Stimulated activated CD8-positive, alpha-beta memory T cell treated with anti-CD3 and anti-CD28 coated beads, Interleukin-4, amount 100 ng/mL, for 4 hours (primary cell): Measurements from ENCODE around the gene RET.
"Not testable (repeated sequence)": the region's sequence is repeated elsewhere in the genome, so short reads cannot be mapped to it uniquely, and the experiment has no call there.

Experiments
- DNase-seq, 2 donors: peaks; one replicate each; pipeline ENCODE4 v3.0.0-alpha.2; 2020; ENCODE audit warnings: low read depth in 2 of 2, low spot score in 1 of 2

The RET gene

DNA sequence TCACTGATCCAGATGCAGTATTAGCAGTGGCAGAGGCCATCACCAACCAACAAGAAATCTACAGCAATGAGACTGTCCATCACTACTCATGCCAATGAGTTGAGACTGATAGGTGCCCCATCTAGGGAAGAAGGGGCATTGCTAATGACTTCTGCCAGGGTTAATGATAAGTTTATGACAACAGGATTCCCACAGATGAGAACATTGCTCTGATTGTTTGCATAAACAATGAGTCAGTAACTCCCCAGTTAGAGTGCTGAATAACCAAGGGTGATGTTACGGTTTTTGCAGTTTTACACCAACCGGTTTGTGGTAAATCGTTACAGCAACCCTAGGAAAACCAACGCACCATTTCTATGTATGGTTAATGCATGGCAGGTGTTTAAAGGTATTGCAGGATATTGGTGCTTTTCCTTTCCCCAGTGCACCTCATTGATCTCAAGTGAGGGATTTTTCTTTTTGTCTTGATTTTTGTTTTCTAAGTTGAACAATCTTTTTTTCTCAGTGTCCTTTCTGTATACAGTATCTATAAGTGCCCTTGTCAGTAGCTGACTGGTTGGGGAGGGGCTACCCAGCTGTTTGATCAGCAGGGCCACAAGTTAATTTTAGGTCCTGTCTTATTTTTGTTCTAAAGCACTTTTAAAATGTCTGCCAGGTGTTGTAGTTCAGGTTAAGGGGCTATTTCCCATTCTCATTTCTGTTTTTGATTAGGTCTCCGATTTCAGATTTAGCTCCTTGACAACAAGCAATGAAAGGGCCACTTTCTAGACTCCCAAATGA lies 57.4 kb downstream of the RET start:
- DNase-seq = no peak

GRCh38 chr10:43135064-43135463 lies 58.2 kb downstream of the RET start:
- DNase-seq = no peak

- no peak for DNase-seq
These were observed 58.8 kb downstream of the RET start for GRCh38 chr10:43135656-43136055.

- no peak for DNase-seq
These were observed 59.6 kb downstream of the RET start for GRCh38 chr10:43136432-43136831.

DNA sequence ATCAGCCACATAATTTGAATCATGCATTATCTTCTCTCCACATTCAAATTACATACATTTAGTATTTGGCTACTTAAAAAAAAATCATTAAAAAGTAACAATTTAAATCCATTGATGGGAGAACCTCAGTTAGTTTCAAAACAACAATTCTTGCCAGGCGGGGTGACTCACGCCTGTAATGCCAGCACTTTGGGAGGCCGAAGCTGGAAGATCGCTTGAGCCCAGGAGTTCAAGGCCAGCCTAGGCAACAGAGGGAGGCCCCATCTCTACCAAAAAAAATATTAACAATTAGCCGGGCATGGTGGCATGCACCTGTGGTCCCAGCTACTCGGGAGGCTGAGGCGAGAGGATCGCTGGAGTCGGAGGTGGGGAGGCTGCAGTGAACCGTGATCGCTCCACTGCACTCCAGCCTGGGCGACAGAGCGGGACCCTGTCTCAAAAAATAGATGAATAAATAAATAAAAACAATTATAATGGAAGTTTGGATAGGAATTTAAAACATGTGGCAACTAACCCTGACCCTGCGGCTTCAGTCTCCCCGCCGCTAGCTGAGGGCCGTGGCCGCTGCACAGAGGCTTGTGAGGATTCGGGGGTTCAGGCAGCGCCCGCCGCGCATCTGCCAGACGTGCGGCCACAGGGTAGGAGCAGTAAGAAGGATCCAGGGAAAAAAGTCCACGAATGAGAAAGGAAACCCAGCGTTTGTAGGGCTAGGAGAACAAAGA lies 60.3 kb downstream of the RET start:
- no peak for DNase-seq

GRCh38 chr10:43137717-43138020 lies 60.8 kb downstream of the RET start:
- DNase-seq = peak; percentile 12 to 21

- peak; percentile 62 to 81 for DNase-seq
These were observed 61.3 kb downstream of the RET start, which contains the start of gene CSGALNACT2 for GRCh38 chr10:43138021-43138756. Gene CSGALNACT2, plus strand, starts transcription at chr10:43138445. Its CDS starts 16,705 bp downstream, at chr10:43155150.

GRCh38 chr10:43138757-43139241 lies 61.9 kb downstream of the RET start:
- DNase-seq = peak; percentile 16 to 23

GRCh38 chr10:43141421-43141820 lies 64.6 kb downstream of the RET start:
- no peak for DNase-seq

- no peak for DNase-seq
These were observed 68.4 kb downstream of the RET start for GRCh38 chr10:43145311-43145710.

- DNase-seq = not testable (repeated sequence)
These were observed 69.1 kb downstream of the RET start for GRCh38 chr10:43145936-43146335.

DNA sequence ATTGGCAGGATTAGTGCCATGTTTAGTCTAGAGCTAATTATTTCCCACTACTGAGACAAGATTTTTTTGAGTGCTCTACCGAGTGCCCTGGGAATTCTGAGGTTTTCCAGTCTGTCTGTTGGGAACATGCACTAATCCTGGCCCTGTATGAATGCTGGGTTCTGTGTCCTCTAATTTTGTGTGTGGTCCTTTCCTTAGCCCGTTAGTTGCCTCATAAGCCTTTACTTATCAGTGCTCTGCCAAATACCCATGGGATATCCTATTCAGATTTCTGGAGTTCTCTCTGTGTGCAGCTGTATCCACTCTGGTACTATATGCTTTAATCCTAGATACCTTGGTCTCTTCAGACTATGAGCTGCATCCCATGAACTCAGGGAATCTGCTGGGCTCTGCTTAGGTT lies 74.5 kb downstream of the RET start:
- DNase-seq = no peak

DNA sequence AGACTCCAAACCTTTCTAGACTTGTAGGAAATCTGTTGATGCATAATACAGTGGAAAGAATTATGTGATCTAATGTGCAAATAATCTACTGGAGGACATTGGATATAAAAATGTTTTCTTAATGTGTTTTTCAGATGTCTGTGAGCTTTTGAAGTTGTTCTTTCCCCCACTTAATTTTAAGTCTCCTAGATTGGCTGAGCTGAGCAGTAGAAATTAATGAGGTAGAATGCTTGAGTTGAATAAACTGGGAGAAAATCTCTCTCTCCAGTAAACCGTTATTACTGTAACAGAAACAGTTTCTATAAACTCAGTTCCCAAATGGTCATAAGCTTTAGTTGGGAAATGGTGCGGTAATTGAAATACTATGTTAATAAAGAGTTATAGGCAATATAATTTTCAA lies 77.0 kb downstream of the RET start:
- DNase-seq = no peak

- DNase-seq = no peak
These were observed 78.4 kb downstream of the RET start for GRCh38 chr10:43155221-43155620.

DNA sequence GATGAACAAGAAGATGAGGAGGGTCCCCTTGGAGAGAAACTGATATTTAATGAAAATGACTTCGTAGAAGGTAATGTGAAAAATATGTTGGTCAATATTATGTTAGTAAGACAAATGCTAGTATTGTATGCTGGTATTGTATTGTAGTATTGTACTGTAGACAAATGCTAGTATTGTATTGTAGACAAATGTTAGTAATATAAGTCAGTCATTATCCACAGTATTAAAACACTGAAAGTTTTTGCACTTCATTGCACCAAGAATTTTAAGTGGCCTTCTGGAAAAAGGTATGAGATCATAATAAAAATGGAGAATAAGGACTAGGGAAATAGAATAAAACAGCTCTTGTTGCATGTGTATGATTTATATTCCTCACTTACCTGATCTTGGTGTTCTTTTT lies 78.9 kb downstream of the RET start:
- DNase-seq = no peak

GRCh38 chr10:43156590-43157341 lies 79.9 kb downstream of the RET start:
- no peak for DNase-seq

DNA sequence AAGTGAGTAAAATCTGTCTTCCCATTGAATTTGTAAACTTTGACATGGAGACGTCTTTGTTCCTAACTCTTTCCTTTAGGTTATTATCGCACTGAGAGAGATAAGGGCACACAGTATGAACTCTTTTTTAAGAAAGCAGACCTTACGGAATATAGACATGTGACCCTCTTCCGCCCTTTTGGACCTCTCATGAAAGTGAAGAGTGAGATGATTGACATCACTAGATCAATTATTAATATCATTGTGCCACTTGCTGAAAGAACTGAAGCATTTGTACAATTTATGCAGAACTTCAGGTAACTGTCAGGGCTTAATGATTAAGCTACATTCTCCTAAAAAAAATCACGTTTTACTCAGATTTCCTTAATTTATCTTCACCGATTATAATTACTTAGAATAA lies 81.8 kb downstream of the RET start:
- no peak for DNase-seq

GRCh38 chr10:43160046-43160920 lies 83.4 kb downstream of the RET start:
- peak in 1 of 2 donors; percentile 6 for DNase-seq

DNA sequence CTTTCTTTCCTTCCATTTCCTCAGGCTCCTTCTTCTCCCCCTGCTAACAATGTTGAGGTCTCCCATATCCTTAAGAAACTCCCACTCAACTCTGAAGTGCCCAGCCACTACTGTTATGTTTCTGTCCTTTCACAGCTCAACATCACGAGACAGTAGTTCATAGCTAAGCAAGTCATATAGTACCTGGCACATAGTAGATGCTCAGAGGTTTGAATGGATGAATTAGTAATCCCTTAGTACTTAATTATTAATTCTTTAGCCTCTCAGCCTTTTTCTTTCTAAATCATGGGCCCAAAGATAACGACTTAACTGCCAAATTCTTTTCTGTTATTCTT lies 84.0 kb downstream of the RET start:
- DNase-seq = no peak

GRCh38 chr10:43162604-43163003 lies 85.7 kb downstream of the RET start:
- no peak for DNase-seq
